ENCODE measurements around the gene NUMBL. TPM values are rescaled to one million over a fixed set of nuclear protein-coding genes. Genes with fewer than 3 reads are reported as not detected.
"Not testable (repeated sequence)": the region's sequence is repeated elsewhere in the genome, so short reads cannot be mapped to it uniquely, and the experiment has no call there.

Gene NUMBL
- total and polyA plus RNA-seq, 4 donors, result 9.8 to 95.4 (median 61.0) TPM

GRCh38 chr19:40625406-40626120 lies 64.9 kb downstream of the NUMBL start:
- Histone ChIP-seq H3K4me1 (ENCODE audit: control insufficient read depth in 1 of 2, insufficient read depth in 2 of 2, low read length in 2 of 2) (no peaks in the 10 kb centered on the region), H3K9me3 (ENCODE audit: control insufficient read depth, low read length) (no peaks in the 10 kb centered on the region), H3K27ac (ENCODE audit: low read depth in 1 of 2, low read length in 2 of 2) (no peak overlapping the region), H3K27me3 (ENCODE audit: control insufficient read depth in 1 of 2, insufficient read depth in 2 of 2, low read length in 1 of 2) (no peaks in the 10 kb centered on the region), H3K4me3 (ENCODE audit: low read length in 2 of 2) (no peak overlapping the region), H3K36me3 (ENCODE audit: control insufficient read depth in 1 of 2, insufficient read depth in 2 of 2, low read length in 1 of 2) (peaks cover 0 to 11% of the 10 kb centered on the region in 2 donors)
- ATAC-seq (ENCODE audit: low FRiP score), result no peak
- WGBS, 2 donors, result 72 to 83% methylated on average over 7 of the region's 7 CpGs
- intact Hi-C loops (cut with DNase I), result no loop called here
- DNase-seq, result no peak

- H3K36me3 ChIP-seq (ENCODE audit: control insufficient read depth in 1 of 2, insufficient read depth in 2 of 2, low read length in 1 of 2), result peaks cover 0 to 11% of the 10 kb centered on the region in 2 donors
These were observed 65.9 kb downstream of the NUMBL start for GRCh38 chr19:40624369-40625153.

DNA sequence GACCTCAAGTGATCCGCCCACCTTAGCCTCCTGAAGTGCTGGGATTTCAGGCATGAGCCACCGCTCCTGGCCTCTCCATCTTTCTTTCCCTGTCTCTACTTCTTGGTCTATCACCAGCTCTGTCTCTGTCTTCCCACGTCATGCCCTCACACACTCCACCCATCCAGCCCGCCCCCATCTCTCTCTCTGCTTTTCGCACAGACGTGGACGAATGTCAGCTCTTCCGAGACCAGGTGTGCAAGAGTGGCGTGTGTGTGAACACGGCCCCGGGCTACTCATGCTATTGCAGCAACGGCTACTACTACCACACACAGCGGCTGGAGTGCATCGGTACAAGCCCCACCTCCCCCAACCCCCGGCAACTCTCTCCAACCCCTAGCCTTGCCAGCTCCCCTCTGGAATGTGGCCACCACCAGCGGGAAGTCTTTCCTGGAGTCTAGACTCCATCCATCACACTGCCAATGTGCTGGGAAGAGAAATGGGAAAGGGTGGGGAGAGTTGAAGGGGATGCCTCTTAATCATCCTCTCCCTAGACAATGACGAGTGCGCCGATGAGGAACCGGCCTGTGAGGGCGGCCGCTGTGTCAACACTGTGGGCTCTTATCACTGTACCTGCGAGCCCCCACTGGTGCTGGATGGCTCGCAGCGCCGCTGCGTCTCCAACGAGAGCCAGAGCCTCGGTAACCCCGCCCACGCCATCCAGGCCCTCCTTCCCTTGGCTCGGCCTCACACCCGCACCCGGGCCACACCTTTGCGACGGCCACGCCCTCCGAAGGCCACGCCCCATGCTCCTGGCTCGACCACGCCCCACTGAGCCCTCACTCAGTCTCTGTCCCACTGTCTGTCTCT lies 66.8 kb downstream of the NUMBL start:
- Histone ChIP-seq H3K4me1 (ENCODE audit: control insufficient read depth in 1 of 2, insufficient read depth in 2 of 2, low read length in 2 of 2) (no peaks in the 10 kb centered on the region), H3K9me3 (ENCODE audit: control insufficient read depth, low read length) (no peaks in the 10 kb centered on the region), H3K4me3 (ENCODE audit: low read length in 2 of 2) (no peak overlapping the region), H3K27ac (ENCODE audit: low read depth in 1 of 2, low read length in 2 of 2) (no peak overlapping the region), H3K27me3 (ENCODE audit: control insufficient read depth in 1 of 2, insufficient read depth in 2 of 2, low read length in 1 of 2) (no peaks in the 10 kb centered on the region), H3K36me3 (ENCODE audit: control insufficient read depth in 1 of 2, insufficient read depth in 2 of 2, low read length in 1 of 2) (peaks cover 0 to 10% of the 10 kb centered on the region in 2 donors)
- intact Hi-C loops (cut with DNase I), result no loop called here
- WGBS, 2 donors, result 52 to 54% methylated on average over 41 of the region's 41 CpGs
- DNase-seq (no peak), ATAC-seq (ENCODE audit: low FRiP score) (peak; percentile 17)

More at GRCh38 chr19:40624369-40625153, 65.9 kb downstream of the NUMBL start:
- ATAC-seq (ENCODE audit: low FRiP score); H3K4me3 ChIP-seq (ENCODE audit: low read length in 2 of 2); H3K9me3 ChIP-seq (ENCODE audit: control insufficient read depth, low read length); H3K27me3 ChIP-seq (ENCODE audit: control insufficient read depth in 1 of 2, insufficient read depth in 2 of 2, low read length in 1 of 2); H3K27ac ChIP-seq (ENCODE audit: low read depth in 1 of 2, low read length in 2 of 2); DNase-seq; intact Hi-C loops (cut with DNase I); H3K4me1 ChIP-seq (ENCODE audit: control insufficient read depth in 1 of 2, insufficient read depth in 2 of 2, low read length in 2 of 2): not testable (repeated sequence)
- 90 to 92% methylated on average over 14 of the region's 14 CpGs for WGBS, 2 donors

DNA sequence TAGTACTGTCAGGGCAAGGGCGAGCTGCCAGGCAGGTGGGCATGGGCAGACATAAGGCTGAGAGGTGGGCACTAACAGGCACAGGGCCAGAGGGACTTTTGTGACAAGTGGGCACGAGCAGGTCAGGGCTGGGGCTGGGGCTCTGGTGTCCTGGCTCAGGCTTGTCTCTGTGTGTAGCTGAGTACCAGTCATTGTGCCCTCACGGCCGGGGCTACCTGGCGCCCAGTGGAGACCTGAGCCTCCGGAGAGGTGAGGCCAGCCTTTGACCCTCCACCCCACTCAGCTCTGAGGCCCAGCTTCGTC lies 67.7 kb downstream of the NUMBL start:
- intact Hi-C loops (cut with DNase I), result no loop called here
- ATAC-seq (ENCODE audit: low FRiP score) (peak; percentile 21), DNase-seq (no peak)
- no peak overlapping the region for H3K27ac ChIP-seq (ENCODE audit: low read depth in 1 of 2, low read length in 2 of 2)
- H3K27me3 ChIP-seq (ENCODE audit: control insufficient read depth in 1 of 2, insufficient read depth in 2 of 2, low read length in 1 of 2), result no peaks in the 10 kb centered on the region
- H3K4me3 ChIP-seq (ENCODE audit: low read length in 2 of 2), result no peak overlapping the region
- 89 to 93% methylated on average over 7 of the region's 7 CpGs for WGBS, 2 donors
- H3K4me1 ChIP-seq (ENCODE audit: control insufficient read depth in 1 of 2, insufficient read depth in 2 of 2, low read length in 2 of 2), result no peaks in the 10 kb centered on the region
- peaks cover 0 to 10% of the 10 kb centered on the region in 2 donors for H3K36me3 ChIP-seq (ENCODE audit: control insufficient read depth in 1 of 2, insufficient read depth in 2 of 2, low read length in 1 of 2)
- no peaks in the 10 kb centered on the region for H3K9me3 ChIP-seq (ENCODE audit: control insufficient read depth, low read length)

DNA sequence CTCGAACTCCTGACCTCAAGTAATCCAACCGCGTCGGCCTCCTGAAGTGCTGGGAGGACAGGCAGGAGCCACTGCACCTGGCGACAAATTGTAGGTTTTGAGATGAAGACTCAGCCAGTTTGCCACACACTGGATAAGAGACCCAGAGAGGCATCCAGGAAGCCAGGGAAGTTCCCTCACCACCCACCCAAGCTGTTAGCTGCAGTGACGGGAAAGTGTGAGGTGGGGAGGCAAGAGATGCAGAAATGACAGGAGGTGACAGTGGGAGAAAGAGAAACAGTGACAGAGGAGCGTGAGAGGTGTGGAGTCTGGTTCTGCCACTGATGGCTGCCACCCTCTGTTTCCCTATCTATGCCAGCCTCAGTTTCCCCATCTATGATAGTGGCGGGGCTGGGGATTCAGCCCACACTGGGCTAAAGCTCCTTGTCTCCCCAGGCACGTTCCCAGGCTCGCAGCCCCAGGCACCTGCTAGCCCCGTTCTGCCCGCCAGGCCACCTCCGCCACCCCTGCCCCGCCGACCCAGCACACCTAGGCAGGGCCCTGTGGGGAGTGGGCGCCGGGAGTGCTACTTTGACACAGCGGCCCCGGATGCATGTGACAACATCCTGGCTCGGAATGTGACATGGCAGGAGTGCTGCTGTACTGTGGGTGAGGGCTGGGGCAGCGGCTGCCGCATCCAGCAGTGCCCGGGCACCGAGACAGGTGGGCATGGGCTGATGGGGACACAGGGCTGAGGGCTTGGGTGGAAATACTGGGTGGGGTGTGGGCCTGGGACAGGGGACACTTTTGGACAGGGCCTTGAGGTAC lies 68.3 kb downstream of the NUMBL start:
- peak; percentile 2 for ATAC-seq (ENCODE audit: low FRiP score)
- 88 to 90% methylated on average over 23 to 24 of the region's 24 CpGs for WGBS, 2 donors
- Histone ChIP-seq H3K36me3 (ENCODE audit: control insufficient read depth in 1 of 2, insufficient read depth in 2 of 2, low read length in 1 of 2) (peaks cover 0 to 10% of the 10 kb centered on the region in 2 donors), H3K9me3 (ENCODE audit: control insufficient read depth, low read length) (no peaks in the 10 kb centered on the region), H3K27ac (ENCODE audit: low read depth in 1 of 2, low read length in 2 of 2) (no peak overlapping the region), H3K4me3 (ENCODE audit: low read length in 2 of 2) (no peak overlapping the region), H3K4me1 (ENCODE audit: control insufficient read depth in 1 of 2, insufficient read depth in 2 of 2, low read length in 2 of 2) (no peaks in the 10 kb centered on the region), H3K27me3 (ENCODE audit: control insufficient read depth in 1 of 2, insufficient read depth in 2 of 2, low read length in 1 of 2) (no peaks in the 10 kb centered on the region)
- no peak for DNase-seq
- intact Hi-C loops (cut with DNase I), result no loop called here

DNA sequence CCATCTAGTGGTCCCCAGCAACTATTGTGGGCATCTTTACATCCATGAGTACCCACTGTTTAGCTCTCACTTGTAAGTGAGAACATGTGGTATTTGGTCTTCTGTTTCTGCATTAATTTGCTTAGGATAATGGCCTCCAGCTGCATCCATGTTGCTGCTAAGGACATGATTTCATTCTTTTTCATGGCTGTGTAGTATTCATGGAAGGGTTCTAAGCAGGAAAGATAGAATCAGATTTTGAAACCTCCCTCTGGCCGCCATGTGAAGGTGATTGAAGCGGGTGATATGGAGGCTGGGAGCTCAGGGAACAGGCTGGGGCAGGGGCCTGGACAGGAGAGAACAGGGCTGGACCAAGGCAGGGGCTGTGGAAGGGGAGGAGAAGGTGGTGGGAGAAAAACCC lies 69.2 kb downstream of the NUMBL start:
- intact Hi-C loops (cut with DNase I), result no loop called here
- Histone ChIP-seq H3K9me3 (ENCODE audit: control insufficient read depth, low read length) (no peaks in the 10 kb centered on the region), H3K4me1 (ENCODE audit: control insufficient read depth in 1 of 2, insufficient read depth in 2 of 2, low read length in 2 of 2) (no peaks in the 10 kb centered on the region), H3K36me3 (ENCODE audit: control insufficient read depth in 1 of 2, insufficient read depth in 2 of 2, low read length in 1 of 2) (peaks cover 0 to 10% of the 10 kb centered on the region in 2 donors), H3K4me3 (ENCODE audit: low read length in 2 of 2) (no peak overlapping the region), H3K27me3 (ENCODE audit: control insufficient read depth in 1 of 2, insufficient read depth in 2 of 2, low read length in 1 of 2) (no peaks in the 10 kb centered on the region), H3K27ac (ENCODE audit: low read depth in 1 of 2, low read length in 2 of 2) (no peak overlapping the region)
- no peak for DNase-seq
- 75 to 85% methylated on average over 2 of the region's 2 CpGs for WGBS, 2 donors
- ATAC-seq (ENCODE audit: low FRiP score), result no peak

DNA sequence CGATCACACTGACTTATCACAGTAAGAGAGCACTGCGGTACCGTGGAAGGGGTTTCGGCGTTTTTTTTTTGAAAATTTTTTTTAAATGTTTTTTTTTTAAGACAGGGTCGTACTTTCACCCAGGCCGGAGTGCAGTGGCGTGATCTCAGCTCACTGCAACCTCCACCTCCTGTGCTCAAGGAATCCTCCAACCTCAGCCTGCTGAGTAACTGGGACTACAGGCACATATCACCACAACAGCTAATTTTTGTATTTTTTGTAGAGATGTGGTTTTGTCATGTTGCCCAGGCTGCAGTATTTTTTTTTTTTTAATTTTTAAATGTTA lies 70.3 kb downstream of the NUMBL start:
- intact Hi-C loops (cut with DNase I), result no loop called here
- DNase-seq (no peak), ATAC-seq (ENCODE audit: low FRiP score) (no peak)
- peaks cover 0 to 10% of the 10 kb centered on the region in 2 donors for H3K36me3 ChIP-seq (ENCODE audit: control insufficient read depth in 1 of 2, insufficient read depth in 2 of 2, low read length in 1 of 2)
- no peaks in the 10 kb centered on the region for H3K27me3 ChIP-seq (ENCODE audit: control insufficient read depth in 1 of 2, insufficient read depth in 2 of 2, low read length in 1 of 2)
- WGBS, 2 donors, result 84% methylated on average over 8 of the region's 8 CpGs
- no peak overlapping the region for H3K27ac ChIP-seq (ENCODE audit: low read depth in 1 of 2, low read length in 2 of 2)
- H3K4me3 ChIP-seq (ENCODE audit: low read length in 2 of 2), result no peak overlapping the region
- H3K4me1 ChIP-seq (ENCODE audit: control insufficient read depth in 1 of 2, insufficient read depth in 2 of 2, low read length in 2 of 2), result no peaks in the 10 kb centered on the region
- H3K9me3 ChIP-seq (ENCODE audit: control insufficient read depth, low read length), result no peaks in the 10 kb centered on the region
